Skeletal muscle satellite cell (primary cell): ENCODE data around the gene MEGF6.

Experiments
- H3K27me3 ChIP-seq: 2 replicates; pipeline ENCODE4 v1.7.0; 2013; ENCODE audit warnings: low read length; ENCODE audit not compliant: control insufficient read depth, insufficient read depth
- H3K36me3 ChIP-seq: 2 replicates; pipeline ENCODE4 v1.7.0; 2013; ENCODE audit warnings: mild to moderate bottlenecking, control low read depth, low read length; ENCODE audit not compliant: insufficient read depth
- H3K4me1 ChIP-seq: 2 replicates; pipeline ENCODE4 v1.7.0; 2013; ENCODE audit warnings: low read length; ENCODE audit not compliant: control insufficient read depth, insufficient read depth
- H3K4me2 ChIP-seq: 2 replicates; pipeline ENCODE4 v1.7.0; 2013; ENCODE audit warnings: mild to moderate bottlenecking, low read length
- H3K4me3 ChIP-seq: 2 replicates; pipeline ENCODE4 v1.7.0; 2013; ENCODE audit warnings: low read length
- H3K9ac ChIP-seq: 2 replicates; pipeline ENCODE4 v1.7.0; 2013; ENCODE audit warnings: mild to moderate bottlenecking, low read depth, low read length, moderate library complexity
- H3K9me3 ChIP-seq: replicated peaks from 2 replicates; pipeline ENCODE4 v1.7.0; 2013; ENCODE audit warnings: mild to moderate bottlenecking, control low read depth, low read length

Gene MEGF6

GRCh38 chr1:3633344-3634058, 22.2 kb upstream of the MEGF6 start:
- Histone ChIP-seq H3K4me3 (no peak overlapping the region), H3K27me3 (no peaks in the 10 kb centered on the region), H3K36me3 (peaks cover 68% of the 10 kb centered on the region), H3K4me2 (no peak overlapping the region), H3K9ac (no peak overlapping the region), H3K9me3 (no peaks in the 10 kb centered on the region), H3K4me1 (no peaks in the 10 kb centered on the region)

GRCh38 chr1:3632716-3633343, 21.5 kb upstream of the MEGF6 start:
- no peak overlapping the region for H3K4me3 ChIP-seq
- no peak overlapping the region for H3K9ac ChIP-seq
- no peaks in the 10 kb centered on the region for H3K4me1 ChIP-seq
- peaks cover 68% of the 10 kb centered on the region for H3K36me3 ChIP-seq
- H3K4me2 ChIP-seq: no peak overlapping the region
- no peaks in the 10 kb centered on the region for H3K9me3 ChIP-seq
- H3K27me3 ChIP-seq: no peaks in the 10 kb centered on the region

GRCh38 chr1:3632298-3632697, 21.0 kb upstream of the MEGF6 start:
- Histone ChIP-seq H3K4me3 (no peak overlapping the region), H3K27me3 (no peaks in the 10 kb centered on the region), H3K36me3 (peaks cover 71% of the 10 kb centered on the region)

GRCh38 chr1:3631320-3632260, 20.3 kb upstream of the MEGF6 start:
- H3K27me3 ChIP-seq: no peaks in the 10 kb centered on the region
- no peak overlapping the region for H3K9ac ChIP-seq
- peaks cover 65% of the 10 kb centered on the region for H3K36me3 ChIP-seq
- no peak overlapping the region for H3K4me2 ChIP-seq
- H3K4me1 ChIP-seq: no peaks in the 10 kb centered on the region
- H3K9me3 ChIP-seq: no peaks in the 10 kb centered on the region
- H3K4me3 ChIP-seq: no peak overlapping the region

More at GRCh38 chr1:3632298-3632697, 21.0 kb upstream of the MEGF6 start:
- Histone ChIP-seq H3K4me2 (no peak overlapping the region), H3K9me3 (no peaks in the 10 kb centered on the region), H3K4me1 (no peaks in the 10 kb centered on the region), H3K9ac (no peak overlapping the region)

DNA sequence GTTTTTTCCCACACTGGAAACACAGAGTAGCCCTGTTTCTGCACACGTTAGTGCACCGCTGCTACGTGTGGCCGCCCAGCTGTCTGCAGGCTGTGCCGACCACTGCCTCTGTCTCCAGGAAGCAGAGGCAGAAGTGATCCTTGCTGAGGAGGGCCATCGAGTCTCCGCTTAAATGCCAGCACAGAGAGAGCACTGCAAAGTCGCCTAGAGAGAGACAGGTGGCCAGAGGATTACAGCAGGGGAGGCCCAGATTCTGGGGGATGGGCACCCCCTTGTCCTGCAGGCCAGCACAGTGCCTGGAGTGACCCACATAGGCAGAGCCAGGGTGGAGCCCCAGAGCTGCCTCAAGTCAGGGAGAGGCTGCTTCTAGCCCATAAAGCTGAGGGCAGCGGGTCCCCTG, 19.6 kb upstream of the MEGF6 start:
- no peak overlapping the region for H3K4me2 ChIP-seq
- H3K27me3 ChIP-seq: no peaks in the 10 kb centered on the region
- H3K4me3 ChIP-seq: no peak overlapping the region
- peaks cover 61% of the 10 kb centered on the region for H3K36me3 ChIP-seq
- peaks cover 2% of the 10 kb centered on the region for H3K4me1 ChIP-seq
- no peaks in the 10 kb centered on the region for H3K9me3 ChIP-seq
- no peak overlapping the region for H3K9ac ChIP-seq

GRCh38 chr1:3630161-3630611, 18.9 kb upstream of the MEGF6 start:
- H3K4me2 ChIP-seq: no peak overlapping the region
- no peak overlapping the region for H3K4me3 ChIP-seq
- H3K27me3 ChIP-seq: no peaks in the 10 kb centered on the region
- peaks cover 6% of the 10 kb centered on the region for H3K4me1 ChIP-seq
- H3K36me3 ChIP-seq: peaks cover 58% of the 10 kb centered on the region
- H3K9ac ChIP-seq: no peak overlapping the region
- no peaks in the 10 kb centered on the region for H3K9me3 ChIP-seq

- no peaks in the 10 kb centered on the region for H3K27me3 ChIP-seq
- H3K9ac ChIP-seq: no peak overlapping the region
- no peak overlapping the region for H3K4me3 ChIP-seq
- peaks cover 6% of the 10 kb centered on the region for H3K4me1 ChIP-seq
- no peak overlapping the region for H3K4me2 ChIP-seq
- H3K9me3 ChIP-seq: no peaks in the 10 kb centered on the region
- peaks cover 53% of the 10 kb centered on the region for H3K36me3 ChIP-seq
Observed at GRCh38 chr1:3629561-3630160, 18.4 kb upstream of the MEGF6 start.

DNA sequence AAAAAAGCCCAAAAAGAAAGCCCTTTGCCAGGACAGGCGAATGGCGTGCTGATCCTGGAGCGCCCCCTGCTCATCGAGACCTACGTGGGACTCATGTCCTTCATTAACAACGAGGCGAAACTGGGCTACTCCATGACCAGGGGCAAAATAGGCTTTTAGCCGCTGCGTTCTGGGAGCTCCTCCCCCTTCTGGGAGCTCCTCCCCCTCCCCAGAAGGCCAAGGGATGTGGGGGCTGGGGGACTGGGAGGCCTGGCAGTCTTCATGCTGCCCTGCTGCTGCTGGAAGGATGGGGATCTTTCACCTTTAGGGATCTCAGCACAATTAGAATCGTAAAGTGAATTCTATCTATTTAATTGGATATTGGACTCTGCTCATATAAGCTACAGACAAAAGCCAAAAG, 17.1 kb upstream of the MEGF6 start:
- Histone ChIP-seq H3K4me1 (peaks cover 13% of the 10 kb centered on the region), H3K27me3 (no peaks in the 10 kb centered on the region), H3K9me3 (no peaks in the 10 kb centered on the region), H3K4me2 (no peak overlapping the region), H3K36me3 (peaks cover 45% of the 10 kb centered on the region), H3K4me3 (no peak overlapping the region), H3K9ac (no peak overlapping the region)

DNA sequence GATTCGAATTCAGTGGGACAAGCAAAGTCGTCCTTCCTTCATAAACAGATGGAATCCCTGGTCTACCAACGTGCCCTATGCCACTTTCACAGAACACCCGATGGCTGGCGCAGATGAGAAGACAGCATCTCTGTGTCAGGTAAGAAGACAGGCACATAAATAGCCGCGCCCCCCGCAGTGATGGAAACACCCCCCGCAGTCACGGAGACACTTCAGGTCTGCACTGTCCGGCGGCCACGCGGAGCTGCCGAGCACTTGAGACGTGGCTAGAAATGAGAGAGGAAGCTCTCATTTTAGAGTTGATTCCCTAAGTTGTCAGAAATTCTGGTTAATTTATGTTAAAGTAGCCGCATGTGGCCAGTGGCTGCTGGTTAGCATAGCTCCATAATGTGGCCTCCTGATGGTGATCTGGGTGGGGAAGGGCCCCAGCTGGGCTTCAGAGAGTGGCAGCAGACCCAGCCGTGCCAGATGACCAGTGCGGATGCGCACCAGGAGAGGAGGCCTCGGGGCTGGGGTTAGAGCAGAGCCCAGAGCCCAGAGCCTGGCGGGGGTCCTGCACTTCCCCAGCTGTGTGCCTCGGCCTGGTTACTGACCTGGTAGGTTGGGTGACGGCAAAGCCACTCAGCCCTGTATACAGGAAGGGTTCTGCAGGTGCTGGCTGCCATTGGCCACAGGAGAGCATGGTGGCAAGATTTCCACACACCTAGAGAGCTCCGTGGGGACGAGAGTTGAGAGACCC, 16.4 kb upstream of the MEGF6 start:
- Histone ChIP-seq H3K4me2 (no peak overlapping the region), H3K9me3 (no peaks in the 10 kb centered on the region), H3K4me1 (peaks cover 20% of the 10 kb centered on the region), H3K36me3 (peaks cover 44% of the 10 kb centered on the region), H3K9ac (no peak overlapping the region), H3K27me3 (no peaks in the 10 kb centered on the region), H3K4me3 (no peak overlapping the region)

- H3K4me2 ChIP-seq: peak overlapping the region; percentile 86
- H3K36me3 ChIP-seq: peaks cover 36% of the 10 kb centered on the region
- peak overlapping the region; percentile 97 for H3K4me3 ChIP-seq
- no peaks in the 10 kb centered on the region for H3K9me3 ChIP-seq
- H3K9ac ChIP-seq: peak overlapping the region; percentile 77
- peaks cover 20% of the 10 kb centered on the region for H3K4me1 ChIP-seq
- H3K27me3 ChIP-seq: no peaks in the 10 kb centered on the region
Observed at GRCh38 chr1:3626025-3626424, 14.7 kb upstream of the MEGF6 start.
